Measurements from ENCODE around the gene ADAM19.
A peak's percentile ranks its signal among the peaks of the same experiment; 100 is the strongest.
"Not testable (repeated sequence)": the region's sequence is repeated elsewhere in the genome, so short reads cannot be mapped to it uniquely, and the experiment has no call there.

Gene ADAM19

GRCh38 chr5:157497875-157498611 is 77.5 kb downstream of the ADAM19 start:
- DNase-seq (ENCODE audit: low read depth): no peak
- H3K4me3 ChIP-seq (ENCODE audit: low read depth, low read length): no peak overlapping the region

- no peak overlapping the region for H3K4me3 ChIP-seq (ENCODE audit: low read depth, low read length)
- DNase-seq (ENCODE audit: low read depth): no peak
These were observed 78.7 kb downstream of the ADAM19 start for GRCh38 chr5:157496864-157497263.

GRCh38 chr5:157494178-157494832 is 81.3 kb downstream of the ADAM19 start:
- H3K4me3 ChIP-seq (ENCODE audit: low read depth, low read length): no peak overlapping the region
- DNase-seq (ENCODE audit: low read depth): no peak

DNA sequence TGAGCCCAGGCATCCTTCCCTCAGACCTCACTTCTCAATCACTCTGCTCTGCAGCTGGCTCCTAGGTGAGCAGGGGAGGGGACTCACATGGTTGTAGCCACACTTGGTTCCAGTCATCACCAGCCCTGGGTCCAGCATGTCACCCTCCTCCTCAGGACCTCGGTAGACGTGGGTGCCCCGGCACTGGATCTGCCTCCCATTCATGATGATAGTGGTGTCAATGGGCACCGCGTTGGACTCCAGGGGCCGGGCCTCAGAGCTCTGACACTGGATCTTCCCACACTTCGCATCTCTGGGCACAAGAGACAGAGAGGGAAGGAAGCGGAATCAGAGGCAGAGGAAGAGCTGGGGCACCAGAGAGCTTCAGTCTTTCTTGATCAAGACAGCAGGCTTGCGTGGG is 82.7 kb downstream of the ADAM19 start:
- no peak for DNase-seq (ENCODE audit: low read depth)
- H3K4me3 ChIP-seq (ENCODE audit: low read depth, low read length): no peak overlapping the region

GRCh38 chr5:157491471-157491995 is 84.0 kb downstream of the ADAM19 start:
- H3K4me3 ChIP-seq (ENCODE audit: low read depth, low read length): no peak overlapping the region
- DNase-seq (ENCODE audit: low read depth): no peak

DNA sequence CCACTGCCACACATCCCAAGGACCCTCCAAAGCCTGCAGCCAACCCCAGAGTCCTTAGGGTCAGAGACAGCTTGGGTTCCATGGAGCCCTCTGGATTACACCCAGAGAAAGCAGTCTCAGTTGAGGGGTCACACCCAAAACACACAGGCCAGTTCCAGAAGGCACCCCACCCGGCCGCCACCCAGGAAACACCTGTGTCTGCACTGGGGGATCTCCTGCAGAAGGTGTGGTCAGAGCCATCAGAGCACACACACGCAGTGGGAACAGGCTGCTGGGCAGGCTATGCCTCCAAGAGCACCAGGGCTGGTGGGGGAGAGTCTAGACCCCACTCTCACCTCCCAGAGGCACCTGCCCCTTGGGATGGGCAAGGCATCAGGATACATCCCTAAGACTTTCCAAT is 88.2 kb downstream of the ADAM19 start:
- no peak overlapping the region for H3K4me3 ChIP-seq (ENCODE audit: low read depth, low read length)
- no peak for DNase-seq (ENCODE audit: low read depth)

DNA sequence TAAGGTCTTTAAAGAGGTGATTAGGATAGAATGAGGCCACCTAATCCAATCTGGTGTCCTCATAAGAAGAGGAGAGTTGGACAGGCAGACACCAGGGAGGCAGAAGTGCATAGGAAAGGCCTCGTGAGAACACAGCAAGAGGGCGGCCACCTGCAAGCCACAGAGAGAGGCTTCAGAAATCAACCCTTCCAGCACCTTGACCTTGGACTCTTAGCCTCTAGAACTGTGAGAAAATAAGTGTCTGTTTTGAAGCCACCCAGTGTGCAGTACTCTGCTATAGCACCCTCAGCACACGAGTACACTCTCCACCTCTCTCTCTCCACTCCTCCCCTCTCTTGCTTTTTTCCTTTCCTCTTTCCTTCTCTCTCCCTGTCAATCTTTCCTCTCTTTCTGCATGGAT is 88.7 kb downstream of the ADAM19 start:
- H3K4me3 ChIP-seq (ENCODE audit: low read depth, low read length): no peak overlapping the region
- DNase-seq (ENCODE audit: low read depth): no peak

DNA sequence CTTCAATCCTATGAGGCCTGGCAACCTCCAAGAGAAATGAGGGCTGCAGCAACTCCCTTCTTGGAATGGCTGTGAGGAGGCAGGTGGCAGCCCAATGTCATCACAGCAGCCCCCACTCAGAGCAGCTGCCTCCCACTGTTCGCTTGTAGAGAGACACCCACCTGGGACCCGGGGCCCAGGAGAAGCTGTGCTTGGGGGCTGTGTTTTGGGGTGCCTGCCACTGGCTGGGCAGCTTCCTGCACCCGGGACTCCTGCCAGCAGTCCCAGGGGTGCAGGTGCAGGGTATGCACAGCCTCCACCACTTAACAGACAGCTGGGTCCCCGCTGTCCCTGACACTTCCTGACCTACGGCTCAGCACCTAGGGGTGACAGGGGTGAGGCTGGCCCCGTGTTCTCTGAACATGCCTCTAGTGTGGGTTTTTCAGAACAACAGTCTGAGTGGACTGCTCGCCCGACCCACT is 89.3 kb downstream of the ADAM19 start:
- H3K4me3 ChIP-seq (ENCODE audit: low read depth, low read length): no peak overlapping the region
- no peak for DNase-seq (ENCODE audit: low read depth)

GRCh38 chr5:157485811-157486210 is 89.8 kb downstream of the ADAM19 start:
- DNase-seq (ENCODE audit: low read depth): no peak
- no peak overlapping the region for H3K4me3 ChIP-seq (ENCODE audit: low read depth, low read length)

GRCh38 chr5:157485340-157485739 is 90.2 kb downstream of the ADAM19 start:
- no peak for DNase-seq (ENCODE audit: low read depth)
- H3K4me3 ChIP-seq (ENCODE audit: low read depth, low read length): no peak overlapping the region

GRCh38 chr5:157484768-157485167 is 90.8 kb downstream of the ADAM19 start:
- no peak overlapping the region for H3K4me3 ChIP-seq (ENCODE audit: low read depth, low read length)
- DNase-seq (ENCODE audit: low read depth): no peak

GRCh38 chr5:157482702-157483101 is 92.9 kb downstream of the ADAM19 start:
- not testable (repeated sequence) for DNase-seq (ENCODE audit: low read depth); H3K4me3 ChIP-seq (ENCODE audit: low read depth, low read length)

- H3K4me3 ChIP-seq (ENCODE audit: low read depth, low read length): no peak overlapping the region
- DNase-seq (ENCODE audit: low read depth): no peak
These were observed 93.9 kb downstream of the ADAM19 start for GRCh38 chr5:157481666-157482065.

DNA sequence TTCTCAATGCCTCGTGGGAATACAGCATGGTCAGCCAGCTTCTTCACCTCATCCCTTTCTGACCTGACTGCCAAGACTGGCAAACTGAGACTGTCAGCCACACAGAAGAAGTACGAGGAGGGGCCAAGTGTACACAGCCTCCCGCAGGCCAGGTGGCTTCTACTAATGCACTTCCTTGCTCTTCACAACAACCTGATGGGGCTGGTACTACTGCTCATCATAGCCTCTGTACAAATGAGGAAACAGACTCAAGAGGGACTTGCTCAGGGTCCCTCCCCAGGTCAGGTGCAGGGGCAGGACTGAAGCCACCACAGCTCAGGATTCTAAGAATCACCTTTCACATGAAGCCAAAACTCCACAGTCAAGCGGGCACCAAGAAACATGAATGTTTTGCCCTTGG is 94.3 kb downstream of the ADAM19 start:
- no peak for DNase-seq (ENCODE audit: low read depth)
- H3K4me3 ChIP-seq (ENCODE audit: low read depth, low read length): no peak overlapping the region

DNA sequence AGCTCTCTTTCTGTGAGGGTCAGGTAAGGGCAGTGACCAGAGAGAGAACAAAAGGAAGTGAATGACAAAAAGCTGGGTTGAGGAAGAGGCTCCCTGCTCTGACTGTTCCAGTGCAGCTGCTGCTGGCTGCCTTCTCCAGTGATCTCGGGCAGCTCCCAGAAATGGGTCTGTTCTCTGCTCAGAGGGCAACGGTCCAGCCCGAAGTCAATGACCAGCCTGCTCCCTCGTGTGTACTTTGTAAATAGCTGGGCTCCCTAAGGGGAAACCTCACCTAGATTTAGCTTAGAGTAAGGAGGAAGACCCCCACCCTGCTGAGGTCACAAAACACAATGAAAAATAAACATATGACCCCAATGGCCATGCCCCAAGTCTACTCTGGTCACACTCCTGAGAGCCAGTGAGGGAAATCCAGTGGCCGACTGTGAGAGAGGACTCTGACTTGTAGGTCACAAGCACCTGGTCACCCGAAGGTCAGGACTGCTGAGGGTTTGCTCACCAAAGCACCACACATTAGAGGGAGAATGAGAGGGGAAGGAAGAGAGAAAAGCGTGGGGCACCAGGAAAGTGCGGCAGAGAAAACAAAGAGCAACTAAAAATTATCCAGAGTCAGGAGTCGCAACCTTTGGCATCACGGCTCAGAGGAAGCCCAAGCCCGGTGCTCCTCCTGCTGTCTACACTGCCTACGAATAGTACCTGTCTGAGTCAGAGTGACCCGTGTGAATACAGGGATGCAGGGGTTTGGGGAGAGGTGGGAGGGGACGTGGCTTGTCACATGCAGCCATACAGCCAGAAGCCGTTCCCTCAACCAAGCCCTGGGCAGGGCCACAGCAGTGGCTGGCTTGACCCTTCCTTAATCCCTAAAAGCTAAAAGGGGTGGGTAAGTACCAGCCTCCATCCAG is 95.7 kb downstream of the ADAM19 start:
- H3K4me3 ChIP-seq (ENCODE audit: low read depth, low read length): no peak overlapping the region
- no peak for DNase-seq (ENCODE audit: low read depth)

- DNase-seq (ENCODE audit: low read depth): no peak
- H3K4me3 ChIP-seq (ENCODE audit: low read depth, low read length): no peak overlapping the region
These were observed 96.4 kb downstream of the ADAM19 start for GRCh38 chr5:157479166-157479565.

- no peak for DNase-seq (ENCODE audit: low read depth)
- H3K4me3 ChIP-seq (ENCODE audit: low read depth, low read length): no peak overlapping the region
These were observed 96.8 kb downstream of the ADAM19 start for GRCh38 chr5:157478726-157479125.

- DNase-seq (ENCODE audit: low read depth): no peak
- H3K4me3 ChIP-seq (ENCODE audit: low read depth, low read length): no peak overlapping the region
These were observed 97.6 kb downstream of the ADAM19 start for GRCh38 chr5:157477814-157478494.

- peak; percentile 36 for DNase-seq (ENCODE audit: low read depth)
- H3K4me3 ChIP-seq (ENCODE audit: low read depth, low read length): no peak overlapping the region
These were observed 98.7 kb downstream of the ADAM19 start for GRCh38 chr5:157476702-157477408.

Data from skeletal muscle cell (primary cell).